GM12873 (cell line): Measurements from ENCODE around the gene CCNDBP1.

Source experiments
- CTCF ChIP-seq: IDR thresholded peaks from 2 replicates; pipeline ENCODE4 v1.5.1; 2012; ENCODE audit warnings: low read depth, mild to moderate bottlenecking, moderate library complexity, low read length, control low read depth; ENCODE audit not compliant: insufficient read depth; ENCODE audit errors: missing control alignments

The CCNDBP1 gene

GRCh38 chr15:43225201-43225949 lies 40.2 kb downstream of the CCNDBP1 start:
- TF ChIP-seq CTCF: peak; percentile 85

- no peak for TF ChIP-seq CTCF
Measured at GRCh38 chr15:43226436-43227305, 41.5 kb downstream of the CCNDBP1 start.

- no peak for TF ChIP-seq CTCF
Measured at GRCh38 chr15:43229977-43230376, 44.8 kb downstream of the CCNDBP1 start.

- no peak for TF ChIP-seq CTCF
Measured at GRCh38 chr15:43230640-43231115, 45.5 kb downstream of the CCNDBP1 start.

GRCh38 chr15:43232289-43232874 lies 47.2 kb downstream of the CCNDBP1 start:
- no peak for TF ChIP-seq CTCF

GRCh38 chr15:43235536-43235935 lies 50.3 kb downstream of the CCNDBP1 start:
- TF ChIP-seq CTCF: no peak
